Epidermal melanocyte (primary cell): ENCODE measurements around the gene CAPN11.
"Not testable (repeated sequence)": the region's sequence is repeated elsewhere in the genome, so short reads cannot be mapped to it uniquely, and the experiment has no call there.

Source experiments
- DNase-seq: peaks from one replicate; pipeline ENCODE4 v3.0.0; 2011; ENCODE audit warnings: low spot score; ENCODE audit not compliant: insufficient read length

Gene CAPN11

DNA sequence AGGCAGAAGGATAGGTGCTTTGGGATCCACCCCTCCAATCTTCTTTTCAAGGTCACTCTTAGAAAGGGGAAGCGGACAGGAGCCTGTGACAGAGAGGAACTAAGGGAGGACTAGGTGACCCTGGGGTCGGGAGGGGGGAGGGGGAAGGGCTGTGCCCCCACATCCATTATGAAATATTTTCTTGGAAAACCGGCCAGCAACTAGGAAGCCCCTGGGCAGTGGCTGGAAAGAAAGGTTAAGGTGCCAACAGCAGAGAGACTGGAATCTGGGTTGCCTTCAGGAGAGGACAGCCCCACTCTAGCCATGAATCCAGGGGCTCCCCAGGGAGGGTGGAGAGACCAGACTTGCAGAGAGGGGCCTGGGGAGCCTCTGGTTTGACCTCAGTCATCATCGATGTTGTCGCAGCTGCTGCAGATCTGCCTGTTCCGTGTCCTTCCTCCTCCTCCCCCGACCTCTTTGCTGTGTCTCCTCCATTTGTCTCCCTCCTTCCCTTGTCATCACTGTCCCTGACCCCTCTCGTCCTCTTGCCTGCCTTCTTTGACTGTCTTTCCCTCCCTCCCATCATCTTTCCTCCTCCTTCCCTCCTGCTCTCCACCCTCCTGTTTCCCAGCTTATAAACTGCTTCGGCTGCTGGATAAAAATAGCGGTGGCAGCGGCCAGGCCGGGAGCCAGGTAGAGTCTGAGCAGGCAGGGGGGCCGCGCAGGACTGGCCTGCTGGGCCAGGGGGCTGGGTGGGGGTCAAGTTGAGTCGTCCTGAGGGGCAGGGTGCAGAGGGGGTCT, 67.9 kb downstream of the CAPN11 start:
- DNase-seq: no peak

DNA sequence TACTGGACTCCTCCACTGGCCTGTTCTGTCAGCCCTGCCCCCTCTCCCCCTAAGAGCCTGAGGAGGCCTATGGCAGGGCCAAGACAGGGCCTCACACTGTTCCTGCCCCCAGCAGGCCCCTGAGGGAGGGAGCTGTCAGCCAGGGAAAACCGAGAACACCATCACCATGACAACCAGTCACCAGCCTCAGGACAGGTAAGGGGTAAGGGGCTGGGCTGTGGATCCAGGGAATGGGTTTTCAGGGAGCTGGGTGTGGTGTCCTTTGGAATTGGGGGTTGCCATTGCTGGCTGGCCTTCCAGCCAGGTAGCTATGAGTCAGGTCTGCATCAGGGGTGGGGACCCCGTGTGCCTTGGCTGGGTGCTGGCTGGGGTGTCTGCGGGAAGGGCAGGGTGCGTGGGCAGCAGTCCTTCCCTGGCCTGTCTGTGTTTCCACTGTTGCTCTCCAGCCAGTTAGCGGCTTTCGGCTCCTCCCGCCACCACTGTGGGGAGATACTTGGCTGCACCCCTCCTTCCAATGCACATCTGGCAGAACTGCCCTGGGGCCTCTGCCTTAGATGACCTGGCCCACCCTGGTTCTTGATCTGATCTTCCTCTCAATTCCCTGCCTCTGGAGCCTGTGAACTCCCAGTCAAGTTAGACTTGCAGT, 68.7 kb downstream of the CAPN11 start:
- DNase-seq: no peak

DNA sequence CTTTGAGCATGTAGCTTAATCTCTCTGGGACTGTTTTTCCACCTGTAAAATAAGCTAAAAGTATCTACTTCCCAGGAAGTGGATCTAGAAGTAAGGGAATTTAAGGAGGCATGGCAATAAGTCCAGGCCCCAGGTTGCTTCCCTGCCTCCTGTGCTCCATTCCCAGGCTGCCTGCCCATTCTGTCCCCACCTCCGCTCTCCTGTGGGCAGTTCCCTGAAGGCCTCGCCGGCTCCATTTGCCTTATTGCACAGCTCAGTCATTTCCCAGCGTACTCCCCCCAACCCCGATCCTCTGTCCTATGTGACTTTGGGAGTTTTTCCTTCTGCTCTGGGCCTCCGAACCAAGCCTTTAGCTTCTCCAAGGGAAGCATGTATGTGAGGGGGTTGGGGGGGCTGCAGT, 69.4 kb downstream of the CAPN11 start:
- DNase-seq: no peak

DNA sequence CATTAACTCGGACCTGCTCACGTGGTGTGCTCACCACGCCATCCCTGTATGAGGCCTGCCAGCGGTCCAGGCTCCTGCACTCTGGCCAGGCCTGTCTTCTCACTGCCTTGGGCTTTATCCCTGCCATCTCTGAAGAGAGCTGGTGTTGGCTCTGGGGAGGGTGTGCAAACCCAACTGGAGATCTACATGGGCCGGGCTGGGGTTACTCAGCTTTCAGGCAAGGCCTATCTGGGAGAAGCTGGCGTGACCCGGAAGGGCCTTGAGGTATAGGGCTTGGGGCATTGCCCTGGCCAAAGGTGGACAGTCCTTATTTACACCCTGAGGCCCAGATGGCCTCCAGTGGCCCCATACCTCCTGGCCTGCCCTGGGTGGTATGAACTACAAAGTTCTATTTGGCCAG, 69.8 kb downstream of the CAPN11 start:
- DNase-seq: no peak

DNA sequence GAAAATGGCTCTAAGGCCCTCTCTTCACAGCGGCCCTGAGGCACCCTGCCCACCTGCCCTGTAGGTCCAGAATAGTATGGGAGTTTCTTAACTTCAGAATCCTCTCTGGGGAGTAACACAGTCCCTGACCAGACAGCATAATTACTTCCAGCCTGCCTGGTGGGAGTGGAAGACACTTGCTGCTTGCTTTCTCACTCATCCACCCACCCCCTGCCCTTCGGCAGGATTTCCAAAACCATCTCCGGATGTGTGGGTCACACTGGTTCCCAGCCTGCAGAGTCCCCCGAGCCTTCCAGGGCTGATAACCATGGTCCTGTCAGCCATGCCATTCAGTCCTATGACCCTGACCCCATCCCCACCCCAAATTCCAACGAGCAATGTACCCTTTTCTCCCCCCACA, 70.2 kb downstream of the CAPN11 start:
- DNase-seq: no peak

DNA sequence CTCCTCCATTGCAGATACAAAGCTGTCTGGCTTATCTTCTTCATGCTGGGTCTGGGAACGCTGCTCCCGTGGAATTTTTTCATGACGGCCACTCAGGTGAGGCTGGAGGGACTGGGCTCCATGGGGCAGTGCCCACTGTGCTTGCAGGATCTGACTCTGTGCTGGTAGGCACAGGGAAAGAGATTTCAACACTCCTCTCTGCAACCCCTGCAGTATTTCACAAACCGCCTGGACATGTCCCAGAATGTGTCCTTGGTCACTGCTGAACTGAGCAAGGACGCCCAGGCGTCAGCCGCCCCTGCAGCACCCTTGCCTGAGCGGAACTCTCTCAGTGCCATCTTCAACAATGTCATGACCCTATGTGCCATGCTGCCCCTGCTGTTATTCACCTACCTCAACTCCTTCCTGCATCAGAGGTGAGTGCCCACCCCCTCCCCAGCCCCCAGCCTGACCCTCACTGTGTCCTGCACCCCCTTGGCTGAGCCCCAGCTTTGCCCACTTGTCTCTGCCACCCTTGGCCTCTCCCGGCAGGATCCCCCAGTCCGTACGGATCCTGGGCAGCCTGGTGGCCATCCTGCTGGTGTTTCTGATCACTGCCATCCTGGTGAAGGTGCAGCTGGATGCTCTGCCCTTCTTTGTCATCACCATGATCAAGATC, 70.9 kb downstream of the CAPN11 start:
- DNase-seq: no peak

DNA sequence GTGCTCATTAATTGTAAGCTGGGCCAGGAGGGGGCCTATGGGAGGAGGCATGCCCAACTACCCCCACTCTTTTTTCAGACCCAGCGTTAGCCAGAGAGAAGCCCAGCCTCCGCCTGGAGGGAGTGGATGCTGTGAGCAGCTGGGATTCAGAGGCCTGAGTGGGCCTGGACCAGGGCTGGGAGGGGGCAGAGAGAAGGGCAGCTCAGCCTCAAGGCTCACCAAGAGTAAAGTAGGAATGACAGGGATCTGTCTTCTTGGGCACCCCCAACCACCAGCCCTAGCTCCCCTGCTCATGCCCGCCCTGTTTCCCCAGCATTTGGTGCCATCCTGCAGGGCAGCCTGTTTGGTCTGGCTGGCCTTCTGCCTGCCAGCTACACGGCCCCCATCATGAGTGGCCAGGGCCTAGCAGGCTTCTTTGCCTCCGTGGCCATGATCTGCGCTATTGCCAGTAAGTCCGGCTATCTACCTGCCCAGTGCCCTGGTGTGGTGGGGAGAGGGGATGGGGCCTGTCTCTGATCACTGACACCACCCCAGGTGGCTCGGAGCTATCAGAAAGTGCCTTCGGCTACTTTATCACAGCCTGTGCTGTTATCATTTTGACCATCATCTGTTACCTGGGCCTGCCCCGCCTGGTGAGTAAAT, 71.5 kb downstream of the CAPN11 start:
- DNase-seq: no peak

DNA sequence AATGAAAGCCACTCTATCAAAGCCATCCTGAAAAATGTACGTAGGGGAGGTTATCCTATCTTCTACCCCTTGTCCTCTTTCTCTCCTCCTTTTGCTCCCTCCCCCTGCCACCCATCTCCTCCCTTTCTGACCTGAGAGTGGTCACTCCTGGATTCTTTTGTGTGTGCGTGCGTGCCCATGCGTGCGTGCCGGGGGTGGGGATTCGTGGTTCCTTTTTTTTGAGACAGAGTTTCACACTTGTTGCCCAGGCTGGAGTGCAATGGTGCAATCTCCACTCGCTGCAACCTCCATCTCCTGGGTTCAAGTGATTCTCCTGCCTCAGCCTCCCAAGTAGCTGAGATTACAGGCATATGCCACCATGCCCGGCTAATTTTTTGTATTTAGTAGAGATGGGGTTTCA, 72.8 kb downstream of the CAPN11 start:
- DNase-seq: not testable (repeated sequence)

DNA sequence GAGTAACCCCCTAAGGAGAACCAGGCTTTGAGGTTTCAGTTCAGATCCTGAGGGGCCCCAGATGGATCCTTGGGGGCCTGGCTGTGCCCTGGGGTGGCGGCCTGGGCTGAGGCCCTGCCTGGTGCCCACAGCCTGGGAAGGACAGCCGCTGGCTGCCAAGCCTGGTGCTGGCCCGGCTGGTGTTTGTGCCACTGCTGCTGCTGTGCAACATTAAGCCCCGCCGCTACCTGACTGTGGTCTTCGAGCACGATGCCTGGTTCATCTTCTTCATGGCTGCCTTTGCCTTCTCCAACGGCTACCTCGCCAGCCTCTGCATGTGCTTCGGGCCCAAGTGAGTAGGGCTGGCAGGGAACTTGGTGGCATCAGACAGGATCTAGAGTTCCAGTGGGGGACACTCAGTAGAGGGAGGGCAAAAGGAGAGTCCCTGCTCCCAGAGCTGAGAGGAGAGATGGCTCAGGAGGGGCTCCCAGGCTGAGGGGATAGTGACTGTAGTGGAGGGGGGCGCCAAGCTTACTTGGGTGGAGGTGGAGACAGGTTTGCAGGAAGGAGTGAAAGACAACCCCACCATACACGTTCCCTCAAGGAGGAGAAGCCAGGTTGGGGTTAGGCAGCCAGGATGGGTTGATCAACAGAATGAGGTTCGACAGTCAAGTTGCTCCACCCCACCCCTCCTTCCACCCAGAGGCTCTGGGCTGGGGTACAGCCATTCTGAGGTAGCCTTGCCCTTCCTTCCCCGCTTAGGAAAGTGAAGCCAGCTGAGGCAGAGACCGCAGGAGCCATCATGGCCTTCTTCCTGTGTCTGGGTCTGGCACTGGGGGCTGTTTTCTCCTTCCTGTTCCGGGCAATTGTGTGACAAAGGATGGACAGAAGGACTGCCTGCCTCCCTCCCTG, 74.3 kb downstream of the CAPN11 start:
- no peak for DNase-seq

DNA sequence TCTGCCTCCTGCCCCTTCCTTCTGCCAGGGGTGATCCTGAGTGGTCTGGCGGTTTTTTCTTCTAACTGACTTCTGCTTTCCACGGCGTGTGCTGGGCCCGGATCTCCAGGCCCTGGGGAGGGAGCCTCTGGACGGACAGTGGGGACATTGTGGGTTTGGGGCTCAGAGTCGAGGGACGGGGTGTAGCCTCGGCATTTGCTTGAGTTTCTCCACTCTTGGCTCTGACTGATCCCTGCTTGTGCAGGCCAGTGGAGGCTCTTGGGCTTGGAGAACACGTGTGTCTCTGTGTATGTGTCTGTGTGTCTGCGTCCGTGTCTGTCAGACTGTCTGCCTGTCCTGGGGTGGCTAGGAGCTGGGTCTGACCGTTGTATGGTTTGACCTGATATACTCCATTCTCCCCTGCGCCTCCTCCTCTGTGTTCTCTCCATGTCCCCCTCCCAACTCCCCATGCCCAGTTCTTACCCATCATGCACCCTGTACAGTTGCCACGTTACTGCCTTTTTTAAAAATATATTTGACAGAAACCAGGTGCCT, 75.0 kb downstream of the CAPN11 start:
- no peak for DNase-seq
